Neural cell (in vitro differentiated cells): Measurements from ENCODE around the gene MLLT3. TPM values are rescaled to one million over a fixed set of nuclear protein-coding genes. Genes with fewer than 3 reads are reported as not detected.

Experiments used
- H2AFZ ChIP-seq: fragments of 200-600, 300-800 bp; sonication (generic), shearing (Covaris generic); 2 replicates; pipeline ENCODE4 v1.6.0; 2014; ENCODE audit warnings: low read depth, mild to moderate bottlenecking, antibody characterized with exemption, low read length, moderate library complexity
- H3F3A ChIP-seq: fragments of 200-600 bp; shearing (Covaris generic); 2 replicates; pipeline ENCODE4 v1.6.1; 2016; ENCODE audit warnings: mild to moderate bottlenecking, moderate library complexity, mixed read lengths, antibody characterized with exemption, low read length; ENCODE audit not compliant: insufficient read depth, poor library complexity, severe bottlenecking
- H3K27ac ChIP-seq: fragments of 200-600, 300-800 bp; sonication (generic), shearing (Covaris generic); 2 replicates; pipeline ENCODE4 v1.5.1; 2014; ENCODE audit warnings: mild to moderate bottlenecking, low read length, moderate library complexity
- H3K27me3 ChIP-seq: fragments of 300-800, 200-600 bp; sonication (generic), shearing (Covaris generic); 2 replicates; pipeline ENCODE4 v1.6.0; 2014; ENCODE audit warnings: mild to moderate bottlenecking, low read depth, low read length, moderate library complexity; ENCODE audit not compliant: insufficient read depth
- H3K36me3 ChIP-seq: fragments of 300-800, 200-600 bp; sonication (generic), shearing (Covaris generic); 2 replicates; pipeline ENCODE4 v1.5.1; 2014; ENCODE audit warnings: mild to moderate bottlenecking, antibody characterized with exemption, low read length, moderate library complexity; ENCODE audit not compliant: insufficient read depth
- H3K4me2 ChIP-seq: fragments of 300-800, 200-600 bp; sonication (generic), shearing (Covaris generic); 2 replicates; pipeline ENCODE4 v1.6.0; 2014; ENCODE audit warnings: mild to moderate bottlenecking, low read length
- H3K4me3 ChIP-seq: fragments of 300-800, 200-600 bp; sonication (generic), shearing (Covaris generic); 2 replicates; pipeline ENCODE4 v1.5.1; 2014; ENCODE audit warnings: mild to moderate bottlenecking, low read length, moderate library complexity
- H3K79me2 ChIP-seq: fragments of 200-600 bp; shearing (Covaris generic); replicated peaks from 2 replicates; pipeline ENCODE4 v1.6.0; 2014; ENCODE audit warnings: mild to moderate bottlenecking, low read length, moderate library complexity; ENCODE audit not compliant: insufficient read depth
- H3K9ac ChIP-seq: fragments of 300-800, 200-600 bp; sonication (generic), shearing (Covaris generic); 2 replicates; pipeline ENCODE4 v1.6.1; 2016; ENCODE audit warnings: mild to moderate bottlenecking, low read length, mixed read lengths
- H3K9me2 ChIP-seq: fragments of 200-600 bp; shearing (Covaris generic); 2 replicates; pipeline ENCODE4 v1.6.1; 2016; ENCODE audit warnings: mild to moderate bottlenecking, low read length, mixed read lengths; ENCODE audit not compliant: insufficient read depth
- H3K9me3 ChIP-seq: fragments of 200-600, 300-800 bp; sonication (generic), shearing (Covaris generic); 2 replicates; pipeline ENCODE4 v1.6.1; 2016; ENCODE audit warnings: mild to moderate bottlenecking, mixed run types, low read length, moderate library complexity, mixed read lengths
- H4K20me1 ChIP-seq: fragments of 200-600 bp; shearing (Covaris generic); 2 replicates; pipeline ENCODE4 v1.6.1; 2016; ENCODE audit warnings: mild to moderate bottlenecking, mixed run types; ENCODE audit not compliant: insufficient read depth
- CTCF ChIP-seq: fragments of 450-650 bp; IDR thresholded peaks from 2 replicates; pipeline ENCODE4 v1.5.1; 2014; ENCODE audit warnings: antibody characterized with exemption, mild to moderate bottlenecking, moderate library complexity; ENCODE audit not compliant: poor library complexity, severe bottlenecking
- EP300 ChIP-seq: fragments of 450-650 bp; conservative IDR thresholded peaks from 2 replicates; pipeline ENCODE4 v1.6.1; 2014; ENCODE audit warnings: antibody characterized with exemption, mild to moderate bottlenecking, moderate library complexity; ENCODE audit not compliant: poor library complexity, severe bottlenecking
- EZH2 ChIP-seq: fragments of 200-600, 300-800 bp; shearing (Covaris generic), sonication (generic); IDR thresholded peaks from 2 replicates; pipeline ENCODE4 v1.6.1; 2014; ENCODE audit warnings: antibody characterized with exemption, low read length, borderline replicate concordance, mild to moderate bottlenecking; ENCODE audit not compliant: insufficient read depth, poor library complexity, severe bottlenecking
- MXI1 ChIP-seq: fragments of 450-650 bp; conservative IDR thresholded peaks from 2 replicates; pipeline ENCODE4 v1.6.1; 2014; ENCODE audit warnings: antibody characterized with exemption, mild to moderate bottlenecking; ENCODE audit not compliant: poor library complexity, severe bottlenecking
- POLR2AphosphoS5 ChIP-seq: IDR thresholded peaks from 2 replicates; pipeline ENCODE4 v1.6.1; 2012
- RAD21 ChIP-seq: fragments of 450-650 bp; conservative IDR thresholded peaks from 2 replicates; pipeline ENCODE4 v1.6.1; 2014; ENCODE audit warnings: antibody characterized with exemption, mild to moderate bottlenecking, moderate library complexity
- REST ChIP-seq: IDR thresholded peaks from 2 replicates; pipeline ENCODE4 v1.6.1; 2012; ENCODE audit warnings: borderline replicate concordance
- SMC3 ChIP-seq: fragments of 450-650 bp; conservative IDR thresholded peaks from 2 replicates; pipeline ENCODE4 v1.6.1; 2014; ENCODE audit warnings: antibody characterized with exemption, mild to moderate bottlenecking, moderate library complexity; ENCODE audit not compliant: poor library complexity
- TAF1 ChIP-seq: IDR thresholded peaks from 2 replicates; pipeline ENCODE4 v1.6.1; 2012; ENCODE audit warnings: low read depth
- polyA plus RNA-seq: library from polyadenylated mRNA; depleted of rRNA; stranded (reverse); fragments of >200 nt; gene quantifications from 2 replicates; pipeline ENCODE4 v1.2.3, GENCODE V29; 2014

Gene MLLT3
- polyA plus RNA-seq, 1 donor from 2014 or later: 61.5 TPM

GRCh38 chr9:20428976-20429375 is 193.3 kb downstream of the MLLT3 start:
- Histone ChIP-seq H3K36me3 (no peaks in the 10 kb centered on the region), H3K27me3 (no peaks in the 10 kb centered on the region), H3K79me2 (no peaks in the 10 kb centered on the region), H3K27ac (no peak overlapping the region), H3F3A (no peaks in the 10 kb centered on the region), H3K4me2 (no peak overlapping the region), H3K9ac (no peak overlapping the region), H3K9me3 (no peaks in the 10 kb centered on the region), H3K9me2 (no peaks in the 10 kb centered on the region), H2AFZ (no peak overlapping the region), H4K20me1 (no peaks in the 10 kb centered on the region), H3K4me3 (no peak overlapping the region)
- TF ChIP-seq REST (no peak), TAF1 (no peak), EZH2 (no peak), CTCF (no peak), MXI1 (no peak), RAD21 (no peak), POLR2AphosphoS5 (no peak), SMC3 (no peak), EP300 (no peak)

GRCh38 chr9:20427359-20427758 is 194.9 kb downstream of the MLLT3 start:
- H4K20me1 ChIP-seq: no peaks in the 10 kb centered on the region
- H3K27ac ChIP-seq: no peak overlapping the region
- H3K9ac ChIP-seq: no peak overlapping the region
- no peaks in the 10 kb centered on the region for H3K9me2 ChIP-seq
- no peak for TF ChIP-seq POLR2AphosphoS5
- no peak for TF ChIP-seq TAF1
- TF ChIP-seq SMC3: no peak
- no peak for TF ChIP-seq RAD21
- no peak for TF ChIP-seq REST
- TF ChIP-seq EZH2: no peak
- no peak for TF ChIP-seq EP300
- TF ChIP-seq CTCF: no peak
- TF ChIP-seq MXI1: no peak
- no peaks in the 10 kb centered on the region for H3K36me3 ChIP-seq
- no peak overlapping the region for H3K4me2 ChIP-seq
- no peak overlapping the region for H2AFZ ChIP-seq
- no peaks in the 10 kb centered on the region for H3F3A ChIP-seq
- H3K4me3 ChIP-seq: no peak overlapping the region
- no peaks in the 10 kb centered on the region for H3K27me3 ChIP-seq
- no peaks in the 10 kb centered on the region for H3K79me2 ChIP-seq
- H3K9me3 ChIP-seq: no peaks in the 10 kb centered on the region
